Lower leg skin (tissue), 3 donors: ENCODE data around the gene IL1RL1.

ENCODE experiments used
- CTCF ChIP-seq, 3 donors: fragments of 450-650 bp; IDR thresholded peaks; one replicate each; pipeline ENCODE4 v1.5.1; 2016; ENCODE audit warnings: antibody characterized with exemption in 3 of 3, mild to moderate bottlenecking in 3 of 3, moderate library complexity in 2 of 3
- POLR2A ChIP-seq, 2 donors: fragments of 450-650 bp; IDR thresholded peaks; one replicate each; pipeline ENCODE4 v1.6.1; 2016 to 2017; ENCODE audit warnings: antibody characterized with exemption in 2 of 2, mild to moderate bottlenecking in 1 of 2, moderate library complexity in 1 of 2

DNA sequence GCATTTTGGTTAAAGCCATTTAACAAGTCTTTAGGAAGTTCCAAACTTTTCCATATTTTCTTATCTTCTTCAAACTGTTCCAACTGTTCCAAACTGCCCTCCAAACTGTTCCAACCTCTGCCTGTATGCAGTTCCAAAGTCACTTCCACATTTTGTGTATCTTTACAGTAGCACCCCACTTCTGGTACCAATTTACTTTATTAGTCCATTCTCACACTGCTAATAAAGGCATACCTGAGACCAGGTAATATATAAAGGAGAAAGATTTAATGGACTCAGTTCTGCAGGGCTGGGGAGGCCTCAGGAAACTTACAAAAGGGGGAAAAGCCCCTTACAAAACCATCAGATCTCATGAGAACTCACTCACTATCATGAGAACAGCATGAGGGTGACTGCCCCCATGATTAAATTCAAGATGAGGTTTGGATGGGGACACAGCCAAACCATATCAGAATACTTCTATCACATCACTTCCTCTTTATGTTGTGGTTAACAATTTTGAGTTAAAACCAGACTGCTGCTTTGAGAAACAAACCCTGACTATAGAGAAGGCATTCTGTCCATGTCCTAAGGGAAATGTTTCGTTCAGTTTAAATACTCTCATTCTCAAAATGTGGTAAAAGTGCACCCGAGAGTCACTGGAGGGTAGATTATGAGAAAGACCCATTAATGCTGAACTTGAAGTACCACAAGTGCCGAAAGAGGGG, 55.2 kb downstream of the IL1RL1 start:
- no peak for TF ChIP-seq CTCF (IDR thresholded peaks at IDR 0.05)
- no peak for TF ChIP-seq POLR2A (IDR thresholded peaks at IDR 0.05)
